Activated CD4-positive, alpha-beta T cell treated with anti-CD3 and anti-CD28 coated beads for 36 hours (primary cell): ENCODE data around the gene ADAMTS13. TPM values are rescaled to one million over a fixed set of nuclear protein-coding genes. Genes with fewer than 3 reads are reported as not detected.

Experiments
- ATAC-seq: fragments of 200-7000 bp; cut with Tn5 transposase; one replicate; pipeline ENCODE4 v1.10.0; 2021; ENCODE audit warnings: mild to moderate bottlenecking, moderate library complexity
- CTCF ChIA-PET: fragments of 350-600 bp; sonication (Branson Sonifier 250); formaldehyde crosslinking; loops from one replicate; lab custom pipeline; 2021; ENCODE audit warnings: antibody characterized with exemption; lab: Charles Lee
- POLR2A ChIA-PET: fragments of 350-600 bp; sonication (Branson Sonifier 250); formaldehyde crosslinking; loops from one replicate; lab custom pipeline; 2021; ENCODE audit warnings: antibody characterized with exemption, inconsistent platforms; lab: Charles Lee
- DNase-seq: peaks from one replicate; pipeline ENCODE4 v3.0.0-alpha.2; 2020
- H3K27ac Mint-ChIP-seq: one replicate; pipeline ENCODE4 v1.8.0; 2021; ENCODE audit warnings: mixed read lengths
- H3K27me3 Mint-ChIP-seq: one replicate; pipeline ENCODE4 v1.8.0; 2021; ENCODE audit warnings: mixed read lengths
- H3K36me3 Mint-ChIP-seq: one replicate; pipeline ENCODE4 v1.8.0; 2021; ENCODE audit warnings: low read depth, mixed read lengths
- H3K4me1 Mint-ChIP-seq: one replicate; pipeline ENCODE4 v1.8.0; 2021; ENCODE audit warnings: mixed read lengths
- H3K4me3 Mint-ChIP-seq: one replicate; pipeline ENCODE4 v1.8.0; 2021; ENCODE audit warnings: mild to moderate bottlenecking, moderate library complexity, mixed read lengths
- H3K9me3 Mint-ChIP-seq: one replicate; pipeline ENCODE4 v1.8.0; 2021; ENCODE audit warnings: low read depth, mixed read lengths
- intact Hi-C, 2 experiments: fragments of 100-400 bp; cut with DNase I in 1 of 2; cut with micrococcal nuclease in 1 of 2; formaldehyde crosslinking; loops; one replicate each; pipeline versions ENCODE4 v1.14.2 to v1.15.1; 2022 to 2024; cut with DNase I, micrococcal nuclease
- total RNA-seq, 2 experiments: library from RNA; stranded (reverse); gene quantifications; one replicate each; pipeline ENCODE4 v1.2.3, GENCODE V29; 2021

Gene ADAMTS13
- total RNA-seq, 2 experiments from 2014 or later, result 1.7 to 2.5 TPM

- Mint-ChIP-seq H3K9me3 (no peaks in the 10 kb centered on the region), H3K4me1 (no peaks in the 10 kb centered on the region), H3K4me3 (no peak overlapping the region), H3K27me3 (no peaks in the 10 kb centered on the region), H3K36me3 (no peaks in the 10 kb centered on the region), H3K27ac (no peak overlapping the region)
- intact Hi-C loops, result no loop called here
- DNase-seq (no peak), ATAC-seq (no peak)
- ChIA-PET CTCF (interaction anchor here (0.8 kb wide), 1 partner anchor 11 kb away, joined by 4 read pairs; no protein-coding TSS in a partner anchor), POLR2A (no interaction called here)
Observed at GRCh38 chr9:133473743-133474142, 51.6 kb downstream of the ADAMTS13 start.

GRCh38 chr9:133474215-133474614 lies 52.0 kb downstream of the ADAMTS13 start:
- ChIA-PET CTCF (interaction anchor here (0.7 to 0.8 kb wide), 2 partner anchors 11 to 59 kb away, joined by 3 to 4 read pairs; no protein-coding TSS in a partner anchor), POLR2A (no interaction called here)
- Mint-ChIP-seq H3K27me3 (no peaks in the 10 kb centered on the region), H3K9me3 (no peaks in the 10 kb centered on the region), H3K27ac (no peak overlapping the region), H3K4me1 (no peaks in the 10 kb centered on the region), H3K36me3 (no peaks in the 10 kb centered on the region), H3K4me3 (no peak overlapping the region)
- DNase-seq (no peak), ATAC-seq (no peak)
- intact Hi-C loops, result no loop called here

DNA sequence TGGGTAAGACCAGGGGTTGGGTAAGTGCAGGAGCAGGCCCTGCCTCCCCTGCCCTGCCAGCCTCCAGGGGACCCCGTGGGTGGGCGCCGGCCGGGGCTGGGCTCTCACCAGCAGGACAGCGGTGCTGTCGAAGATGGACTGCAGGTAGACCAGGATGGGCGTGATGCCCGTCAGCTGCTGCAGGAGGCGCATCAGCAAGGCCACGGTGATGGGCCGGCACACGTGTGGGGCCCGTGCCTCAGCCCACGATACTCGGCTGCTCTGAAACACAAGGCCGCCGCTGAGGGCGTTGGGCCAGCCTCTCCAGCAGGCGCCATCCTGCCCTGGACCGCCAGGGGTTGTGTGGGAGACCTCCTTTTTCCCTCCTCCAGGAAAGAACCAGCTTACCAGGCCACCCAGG lies 52.7 kb downstream of the ADAMTS13 start:
- H3K4me3 Mint-ChIP-seq, result no peak overlapping the region
- no peak for ATAC-seq
- no peaks in the 10 kb centered on the region for H3K9me3 Mint-ChIP-seq
- peaks cover 5% of the 10 kb centered on the region for H3K4me1 Mint-ChIP-seq
- DNase-seq, result no peak
- intact Hi-C loops, result loop anchor here in 1 of 2 experiments (5.0 kb wide), 1 partner anchor 592 kb away; the partner anchor contains the start of gene BRD3
- H3K36me3 Mint-ChIP-seq, result no peaks in the 10 kb centered on the region
- POLR2A ChIA-PET, result no interaction called here
- CTCF ChIA-PET, result interaction anchor here (0.7 kb wide), 2 partner anchors 59 to 60 kb away, joined by 3 read pairs; no protein-coding TSS in a partner anchor
- no peak overlapping the region for H3K27ac Mint-ChIP-seq
- H3K27me3 Mint-ChIP-seq, result no peaks in the 10 kb centered on the region

GRCh38 chr9:133475292-133476012 lies 53.3 kb downstream of the ADAMTS13 start:
- DNase-seq (no peak), ATAC-seq (no peak)
- Mint-ChIP-seq H3K4me3 (no peak overlapping the region), H3K36me3 (no peaks in the 10 kb centered on the region), H3K27me3 (no peaks in the 10 kb centered on the region), H3K4me1 (peaks cover 6% of the 10 kb centered on the region), H3K27ac (no peak overlapping the region), H3K9me3 (no peaks in the 10 kb centered on the region)
- ChIA-PET CTCF (interaction anchor here (0.7 kb wide), 1 partner anchor 59 kb away, joined by 3 read pairs; no protein-coding TSS in a partner anchor), POLR2A (interaction anchor here (0.5 kb wide), 1 partner anchor 56 kb away, joined by 3 read pairs; no protein-coding TSS in a partner anchor)
- intact Hi-C loops, result loop anchor here in 1 of 2 experiments (5.0 kb wide), 1 partner anchor 592 kb away; the partner anchor contains the start of gene BRD3

GRCh38 chr9:133476036-133476931 lies 54.1 kb downstream of the ADAMTS13 start:
- Mint-ChIP-seq H3K36me3 (no peaks in the 10 kb centered on the region), H3K4me1 (peaks cover 6% of the 10 kb centered on the region), H3K9me3 (no peaks in the 10 kb centered on the region), H3K27me3 (no peaks in the 10 kb centered on the region), H3K4me3 (no peak overlapping the region), H3K27ac (no peak overlapping the region)
- DNase-seq (no peak), ATAC-seq (no peak)
- intact Hi-C loops, result loop anchor here in 1 of 2 experiments (5.0 kb wide), 1 partner anchor 591 kb away; the partner anchor contains the start of gene BRD3
- CTCF ChIA-PET, result no interaction called here
- POLR2A ChIA-PET, result interaction anchor here (0.5 to 0.6 kb wide), 3 partner anchors 57 to 549 kb away, joined by 3 read pairs; no protein-coding TSS in a partner anchor

- H3K4me3 Mint-ChIP-seq, result no peak overlapping the region
- H3K27me3 Mint-ChIP-seq, result no peaks in the 10 kb centered on the region
- no peak for DNase-seq
- ATAC-seq, result no peak
- POLR2A ChIA-PET, result no interaction called here
- CTCF ChIA-PET, result no interaction called here
- H3K9me3 Mint-ChIP-seq, result no peaks in the 10 kb centered on the region
- H3K4me1 Mint-ChIP-seq, result peaks cover 6% of the 10 kb centered on the region
- intact Hi-C loops, result loop anchor here in 1 of 2 experiments (5.0 kb wide), 1 partner anchor 590 kb away; the partner anchor contains the start of gene BRD3
- no peaks in the 10 kb centered on the region for H3K36me3 Mint-ChIP-seq
- H3K27ac Mint-ChIP-seq, result no peak overlapping the region
Observed at GRCh38 chr9:133476941-133477340, 54.8 kb downstream of the ADAMTS13 start.

GRCh38 chr9:133477461-133477860 lies 55.3 kb downstream of the ADAMTS13 start:
- no peak overlapping the region for H3K4me3 Mint-ChIP-seq
- DNase-seq (no peak), ATAC-seq (no peak)
- ChIA-PET POLR2A (no interaction called here), CTCF (no interaction called here)
- no peaks in the 10 kb centered on the region for H3K36me3 Mint-ChIP-seq
- H3K4me1 Mint-ChIP-seq, result peaks cover 6% of the 10 kb centered on the region
- no peaks in the 10 kb centered on the region for H3K9me3 Mint-ChIP-seq
- intact Hi-C loops, result loop anchor here in 1 of 2 experiments (5.0 kb wide), 1 partner anchor 590 kb away; the partner anchor contains the start of gene BRD3
- no peak overlapping the region for H3K27ac Mint-ChIP-seq
- no peaks in the 10 kb centered on the region for H3K27me3 Mint-ChIP-seq

- no peak overlapping the region for H3K27ac Mint-ChIP-seq
- no peaks in the 10 kb centered on the region for H3K9me3 Mint-ChIP-seq
- ChIA-PET CTCF (interaction anchor here (0.7 to 2.3 kb wide), 5 partner anchors 16 to 292 kb away, joined by 3 to 5 read pairs (median 4); no protein-coding TSS in a partner anchor), POLR2A (interaction anchor here (0.7 to 1.2 kb wide), 3 partner anchors 19 to 361 kb away, joined by 3 read pairs; no protein-coding TSS in a partner anchor)
- no peaks in the 10 kb centered on the region for H3K36me3 Mint-ChIP-seq
- H3K27me3 Mint-ChIP-seq, result no peaks in the 10 kb centered on the region
- ATAC-seq (peak; percentile 3), DNase-seq (no peak)
- intact Hi-C loops, result loop anchor here in 1 of 2 experiments (2.0 to 5.0 kb wide), 3 partner anchors 71 to 589 kb away; partner anchors contain the start of genes BRD3 and GTF3C5
- H3K4me1 Mint-ChIP-seq, result peaks cover 6% of the 10 kb centered on the region
- peak overlapping the region; percentile 67 for H3K4me3 Mint-ChIP-seq
Observed at GRCh38 chr9:133477992-133478850, 56.1 kb downstream of the ADAMTS13 start.

DNA sequence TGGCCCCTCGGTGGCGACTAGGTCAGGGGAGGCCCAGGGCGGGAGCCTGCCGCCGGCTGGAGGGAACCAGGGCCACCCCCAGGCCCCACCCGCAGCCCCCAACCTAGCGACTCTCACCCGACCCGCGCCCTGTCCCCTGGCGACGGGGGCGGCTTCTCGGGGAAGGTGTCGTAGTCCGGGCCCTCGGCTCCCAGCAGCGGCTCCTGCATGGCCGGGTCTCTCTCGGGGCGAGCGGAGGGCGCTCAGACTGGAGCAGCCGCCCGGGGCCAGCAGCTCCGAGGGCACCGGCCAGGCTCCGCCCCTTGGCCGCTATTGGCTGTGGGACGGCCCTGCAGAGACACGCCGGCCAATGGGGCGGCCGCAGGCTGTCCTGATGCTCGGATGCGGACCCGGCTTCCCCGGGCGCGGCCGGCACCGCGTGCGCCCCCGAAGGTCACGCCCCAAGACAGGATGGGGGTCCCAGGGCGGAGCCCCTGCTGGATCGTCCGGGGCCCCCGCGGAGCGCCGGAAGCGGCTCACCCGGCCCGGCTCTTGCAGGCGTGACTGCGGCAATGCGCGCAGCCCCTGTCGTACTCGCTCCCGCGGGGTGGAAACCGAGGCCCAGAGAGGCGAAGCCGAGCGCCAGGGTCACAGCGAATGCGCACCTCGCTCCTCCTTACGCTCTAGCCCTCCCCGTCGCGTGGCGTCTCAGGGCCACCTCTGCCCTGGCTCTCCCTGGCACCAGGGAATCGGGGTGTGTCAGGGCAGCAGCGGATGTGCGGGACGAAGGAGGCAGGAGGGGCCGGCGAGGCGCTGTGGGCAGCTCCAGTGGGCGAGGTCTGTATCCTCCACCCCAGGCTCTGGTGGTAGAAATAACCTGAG lies 56.9 kb downstream of the ADAMTS13 start, which contains the start of gene SLC2A6:
Gene SLC2A6 (minus strand): TSS at position 249 of the 861 bp plus-strand sequence. CDS start 40 bp downstream, at position 209.
- no peaks in the 10 kb centered on the region for H3K27me3 Mint-ChIP-seq
- POLR2A ChIA-PET, result interaction anchor here (0.8 to 1.2 kb wide), 3 partner anchors 20 to 108 kb away, joined by 3 read pairs; no protein-coding TSS in a partner anchor
- intact Hi-C loops, result loop anchor here in 1 of 2 experiments (1.0 to 5.0 kb wide), 7 partner anchors 20 to 588 kb away; partner anchors contain the start of genes BRD3, CACFD1, GTF3C5 and REXO4
- no peaks in the 10 kb centered on the region for H3K9me3 Mint-ChIP-seq
- peak within 1 kb of the TSS; percentile 67 for H3K4me3 Mint-ChIP-seq
- CTCF ChIA-PET, result interaction anchor here (0.6 to 2.3 kb wide), 9 partner anchors 13 to 335 kb away, joined by 3 to 5 read pairs (median 3); no protein-coding TSS in a partner anchor
- no peak within 1 kb of the TSS for H3K27ac Mint-ChIP-seq
- H3K4me1 Mint-ChIP-seq, result peaks cover 6% of the 10 kb centered on the region
- no peaks in the 10 kb centered on the region for H3K36me3 Mint-ChIP-seq
- DNase-seq (peak; percentile 89), ATAC-seq (peak; percentile 100)
